HG03521 (cell line): Measurements from ENCODE around the gene PPFIBP2.
"Not testable (repeated sequence)": the region's sequence is repeated elsewhere in the genome, so short reads cannot be mapped to it uniquely, and the experiment has no call there.

Experiments used
- ATAC-seq: cut with Tn5 transposase; IDR thresholded peaks from one replicate; pipeline ENCODE4 v1.9.1; 2021; ENCODE audit warnings: mild to moderate bottlenecking, moderate library complexity; ENCODE audit not compliant: unreplicated experiment

Gene PPFIBP2

GRCh38 chr11:7655253-7656217, 141.7 kb downstream of the PPFIBP2 start:
- no peak for ATAC-seq

- no peak for ATAC-seq
These were observed 142.9 kb downstream of the PPFIBP2 start for GRCh38 chr11:7656704-7657103.

DNA sequence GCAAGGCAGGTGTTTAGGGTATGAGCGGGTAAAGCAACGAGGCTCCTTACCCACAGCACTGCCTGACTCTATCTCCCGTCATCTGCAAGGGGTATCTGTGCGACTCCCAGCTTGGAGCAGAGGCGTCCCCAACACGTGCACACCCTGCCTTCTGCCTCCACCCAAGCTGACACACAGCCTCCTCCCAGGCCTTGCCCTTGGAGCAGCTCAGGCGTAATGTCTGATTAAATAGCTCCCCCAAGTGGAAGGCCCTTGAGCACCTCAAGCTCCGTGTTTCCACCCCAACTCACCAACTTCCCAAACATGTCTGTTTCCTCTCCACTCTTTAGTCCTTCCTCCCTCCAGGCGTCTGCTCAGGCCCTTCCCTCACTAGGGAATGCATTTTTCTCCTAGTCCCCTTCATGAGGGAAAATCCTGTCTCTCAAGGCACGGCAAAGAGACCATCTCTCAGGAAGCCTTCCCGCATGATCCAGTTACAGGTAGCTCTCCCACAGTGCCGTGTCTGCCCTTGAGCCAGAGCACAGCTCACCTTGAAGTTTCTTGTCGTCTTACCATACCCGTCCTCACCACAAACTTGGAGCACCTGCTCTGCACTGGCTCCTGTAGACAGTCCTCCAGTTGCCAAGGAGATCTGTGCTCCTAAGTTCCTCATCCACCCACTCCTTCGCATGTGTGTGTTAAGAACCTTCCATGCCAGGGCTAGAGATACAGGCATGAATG, 143.7 kb downstream of the PPFIBP2 start:
- ATAC-seq = no peak

DNA sequence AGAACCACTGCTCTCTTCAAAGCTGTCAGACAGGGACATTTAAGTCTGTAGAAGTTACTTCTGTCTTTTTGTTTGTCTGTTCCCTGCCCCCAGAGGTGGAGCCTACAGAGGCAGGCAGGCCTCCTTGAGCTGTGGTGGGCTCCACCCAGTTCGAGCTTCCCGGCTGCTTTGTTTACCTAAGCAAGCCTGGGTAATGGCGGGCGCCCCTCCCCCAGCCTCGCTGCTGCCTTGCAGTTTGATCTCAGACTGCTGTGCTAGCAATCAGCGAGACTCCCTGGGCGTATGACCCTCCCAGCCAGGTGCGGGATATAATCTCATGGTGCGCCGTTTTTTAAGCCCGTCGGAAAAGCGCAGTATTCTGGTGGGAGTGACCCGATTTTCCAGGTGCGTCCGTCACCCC, 149.7 kb downstream of the PPFIBP2 start:
- not testable (repeated sequence) for ATAC-seq

GRCh38 chr11:7664867-7665266, 151.1 kb downstream of the PPFIBP2 start:
- no peak for ATAC-seq

DNA sequence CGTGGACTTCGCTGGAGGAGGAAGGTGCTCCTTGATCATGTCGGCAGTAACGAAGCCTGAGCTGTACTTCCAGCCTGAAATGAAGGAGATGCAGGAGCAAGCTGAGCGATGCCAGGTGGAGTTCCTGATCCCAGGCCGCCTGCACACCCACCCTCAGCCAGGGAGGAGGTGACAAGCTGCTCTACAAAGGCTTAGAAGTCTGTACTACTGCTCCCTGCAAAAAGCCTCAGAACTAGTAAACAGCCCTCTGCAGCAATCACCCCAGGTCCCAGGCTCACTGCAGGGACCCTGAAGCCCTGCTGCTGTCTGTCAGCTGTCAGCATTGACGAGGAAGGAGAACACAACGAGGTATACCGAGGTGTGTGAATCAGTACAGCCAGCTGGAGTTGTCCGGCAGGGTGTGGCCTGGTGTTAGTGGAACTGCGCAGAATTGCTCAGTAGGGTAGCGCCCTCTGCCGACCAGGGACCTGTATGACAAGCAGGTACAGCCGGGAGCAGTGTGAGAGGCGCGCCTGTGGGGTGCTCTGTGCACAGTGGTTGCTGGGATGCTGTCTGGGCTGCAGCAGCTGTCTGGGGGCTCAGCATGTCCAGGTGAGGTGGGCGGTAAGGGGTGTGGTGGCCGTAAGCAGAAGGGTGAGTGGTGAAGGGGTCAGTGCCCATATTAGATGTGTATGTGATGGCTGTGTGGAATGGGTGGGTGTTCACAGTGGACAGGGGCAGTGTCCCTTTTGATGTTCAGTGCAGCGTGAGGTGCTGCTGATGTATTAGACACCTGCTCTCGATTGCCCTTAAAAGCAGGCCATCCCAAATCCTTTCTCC, 151.9 kb downstream of the PPFIBP2 start:
- peak; percentile 98 for ATAC-seq

DNA sequence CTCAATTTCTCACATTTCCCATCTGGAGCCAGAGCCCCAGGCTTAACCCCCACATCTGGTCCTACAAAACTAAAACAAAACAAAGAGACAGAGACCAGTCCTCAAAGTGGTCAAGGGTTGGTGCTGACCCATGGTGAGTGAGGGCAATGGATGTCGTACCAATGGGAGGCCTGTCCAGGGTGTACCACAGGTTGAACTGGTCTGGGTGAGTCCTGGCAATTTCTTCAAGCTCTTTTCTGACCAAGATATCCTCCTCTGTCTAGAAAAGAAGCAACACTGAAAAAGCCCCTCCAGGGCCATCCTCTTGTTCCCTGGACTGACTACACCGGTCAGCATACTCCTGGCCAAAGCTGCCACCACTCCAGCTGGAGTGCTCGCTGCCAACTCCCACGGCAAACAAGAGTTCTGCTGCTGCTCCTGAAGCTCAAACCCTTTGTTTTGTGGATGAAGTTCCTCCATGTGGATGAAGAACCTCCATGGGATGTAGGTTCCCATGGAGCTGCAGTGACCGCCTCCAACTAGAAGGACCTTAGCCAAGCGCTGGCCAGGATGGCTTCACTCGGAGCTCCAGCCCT, 152.6 kb downstream of the PPFIBP2 start:
- ATAC-seq = no peak

DNA sequence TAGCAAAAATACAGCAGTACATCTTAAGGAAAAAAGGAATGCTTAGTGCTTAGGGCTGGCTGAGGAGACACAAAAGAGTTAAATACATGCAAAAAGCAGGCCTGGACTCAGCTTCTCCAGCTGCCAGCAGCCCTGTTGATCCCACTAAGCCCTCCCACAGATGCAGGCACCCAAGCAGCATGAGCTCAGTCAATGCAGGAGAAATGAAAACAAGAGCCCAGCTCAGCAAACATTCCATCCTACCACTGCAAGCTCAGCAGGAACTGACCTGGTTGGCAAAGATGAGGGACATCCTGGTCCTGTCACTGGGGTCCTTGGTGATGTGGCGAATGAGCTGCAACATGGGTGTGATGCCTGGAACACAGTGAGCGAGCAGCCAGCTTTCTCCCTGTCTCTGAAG, 153.7 kb downstream of the PPFIBP2 start:
- ATAC-seq = no peak

DNA sequence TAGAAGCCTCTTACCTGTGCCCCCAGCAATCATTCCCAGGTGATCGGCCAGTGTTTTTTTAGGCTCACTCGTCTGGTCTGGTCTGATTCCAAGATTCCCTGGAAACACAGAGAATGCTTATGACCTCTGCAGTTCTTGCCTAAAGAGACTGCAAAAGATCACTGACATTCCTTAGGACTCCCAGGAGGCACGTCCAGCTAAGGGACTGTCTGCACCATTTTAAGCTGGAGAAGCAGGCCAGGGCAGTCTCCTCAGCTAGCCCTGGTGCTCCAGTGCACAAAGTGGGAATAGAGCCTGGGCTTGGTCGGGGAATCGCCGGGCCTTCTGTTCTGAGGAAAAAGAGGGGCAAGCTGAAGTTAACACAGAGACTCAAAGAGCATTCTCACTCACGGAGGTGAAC, 154.7 kb downstream of the PPFIBP2 start:
- ATAC-seq = no peak

DNA sequence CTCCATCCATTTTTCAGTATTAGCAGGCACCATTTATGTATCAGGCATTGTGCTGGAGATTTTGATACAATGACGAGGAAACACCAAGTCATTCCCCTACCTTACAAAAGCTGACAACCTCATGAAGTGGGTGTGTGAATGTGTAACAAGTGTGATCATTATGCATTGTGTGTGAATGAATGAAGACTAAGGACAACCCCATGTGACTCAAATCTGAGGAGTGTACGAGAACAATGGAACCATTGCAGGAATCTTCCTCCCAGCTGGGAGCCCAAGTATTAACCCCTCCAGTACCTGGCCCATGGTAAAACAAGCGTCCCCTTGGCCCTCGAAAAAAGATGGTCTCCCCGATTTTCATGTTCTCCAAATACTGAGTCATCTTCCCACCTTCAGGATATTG, 155.1 kb downstream of the PPFIBP2 start:
- ATAC-seq = no peak

DNA sequence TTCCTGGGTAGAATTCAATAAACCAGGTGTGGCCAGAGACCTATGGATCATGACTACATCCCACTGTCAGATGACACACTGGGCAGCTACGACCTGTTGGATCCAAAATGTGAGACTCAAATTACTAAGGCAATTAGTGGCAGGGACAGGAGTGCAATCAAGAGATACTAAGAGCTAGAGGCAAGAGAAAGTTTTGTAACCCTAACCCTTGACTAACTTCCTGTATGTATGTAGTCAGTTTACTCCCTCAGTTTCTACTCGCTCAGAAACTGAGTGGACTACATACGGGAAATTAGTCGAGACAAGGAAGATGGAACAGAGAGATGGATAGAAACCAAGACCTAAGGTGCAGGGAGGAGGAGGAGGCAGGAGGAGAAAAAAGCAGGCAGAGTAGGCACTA, 156.8 kb downstream of the PPFIBP2 start:
- no peak for ATAC-seq

DNA sequence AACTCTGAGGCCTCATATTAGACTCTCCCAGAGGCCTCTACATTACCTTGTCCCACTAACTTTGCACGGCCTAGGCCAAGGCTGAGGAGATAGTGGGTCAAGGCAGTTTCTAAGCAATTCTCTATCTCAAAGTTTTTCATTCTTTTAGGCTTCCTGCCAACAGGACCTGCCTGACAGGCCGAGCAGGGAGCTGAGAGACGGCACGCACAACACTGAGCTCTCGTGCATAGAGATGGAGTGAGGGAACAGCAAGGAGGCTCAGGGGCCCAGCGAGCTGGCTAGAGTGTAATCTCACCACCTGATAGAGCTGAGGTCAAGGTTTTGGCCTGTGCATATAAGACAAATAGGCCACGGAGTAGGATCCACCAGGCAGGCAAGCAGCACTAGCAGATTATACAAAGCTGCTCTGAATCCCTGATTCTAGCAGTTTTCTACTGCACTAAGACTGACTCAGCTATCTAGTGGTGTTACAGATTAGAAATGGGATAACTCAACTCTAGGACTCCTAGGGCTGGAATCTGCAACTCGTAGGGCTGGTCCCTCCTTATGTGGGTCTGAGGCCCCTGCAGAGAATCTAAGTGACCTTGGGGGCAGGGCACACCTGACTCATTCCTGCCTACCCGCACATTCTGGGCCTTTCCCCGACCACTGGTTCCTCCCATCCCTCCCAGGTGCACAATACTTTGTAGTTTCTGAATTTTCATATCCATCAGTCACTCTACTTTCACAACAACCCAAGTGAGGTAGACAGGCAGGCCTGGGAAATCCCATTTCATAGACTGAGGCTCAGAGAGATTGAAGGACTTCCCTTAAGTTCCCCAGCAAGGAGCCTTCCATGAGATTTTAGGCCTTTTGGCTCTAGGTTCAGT, 157.8 kb downstream of the PPFIBP2 start:
- peak; percentile 35 for ATAC-seq

- ATAC-seq = no peak
These were observed 158.6 kb downstream of the PPFIBP2 start for GRCh38 chr11:7672276-7672959.

GRCh38 chr11:7672960-7673723, 159.3 kb downstream of the PPFIBP2 start, which contains the start of gene CYB5R2:
CYB5R2 (minus strand) TSS chr11:7673500; CDS start chr11:7672825, 675 bp downstream.
- no peak for ATAC-seq

DNA sequence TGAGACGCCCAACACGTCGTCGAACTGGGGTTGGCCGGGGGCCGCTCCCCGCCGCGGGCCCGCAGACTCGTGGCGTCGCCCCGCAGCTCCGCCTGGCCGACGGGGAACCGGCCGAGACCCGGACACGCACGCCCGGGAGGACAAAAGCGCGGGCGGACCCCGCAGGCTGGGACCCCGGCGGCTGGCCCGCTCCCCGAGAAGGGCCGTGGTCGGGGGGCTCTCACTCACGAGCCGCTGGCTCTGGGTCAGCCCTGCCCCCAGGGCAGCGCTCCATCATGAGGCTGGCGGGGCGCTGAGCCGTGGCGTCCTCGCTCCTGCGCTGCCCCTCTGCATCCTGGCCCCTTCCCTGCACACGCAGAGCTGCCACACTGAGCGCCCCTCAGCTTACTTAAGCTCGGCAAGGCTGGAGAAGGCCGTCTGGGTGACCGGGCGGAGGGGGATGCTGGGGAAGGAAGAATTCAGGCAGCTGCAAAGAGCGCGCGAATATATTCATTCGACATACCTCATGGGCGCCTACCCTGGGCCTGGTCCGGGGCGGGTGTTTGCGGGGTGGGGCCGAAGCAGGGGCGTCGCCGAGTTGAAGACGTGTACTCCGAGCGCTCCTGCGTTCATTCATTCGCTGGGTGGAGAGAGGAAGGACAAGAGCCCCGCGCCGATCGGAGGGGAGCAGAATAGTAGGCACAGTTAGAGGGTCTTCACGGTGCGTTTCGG, 160.1 kb downstream of the PPFIBP2 start:
- ATAC-seq = no peak

DNA sequence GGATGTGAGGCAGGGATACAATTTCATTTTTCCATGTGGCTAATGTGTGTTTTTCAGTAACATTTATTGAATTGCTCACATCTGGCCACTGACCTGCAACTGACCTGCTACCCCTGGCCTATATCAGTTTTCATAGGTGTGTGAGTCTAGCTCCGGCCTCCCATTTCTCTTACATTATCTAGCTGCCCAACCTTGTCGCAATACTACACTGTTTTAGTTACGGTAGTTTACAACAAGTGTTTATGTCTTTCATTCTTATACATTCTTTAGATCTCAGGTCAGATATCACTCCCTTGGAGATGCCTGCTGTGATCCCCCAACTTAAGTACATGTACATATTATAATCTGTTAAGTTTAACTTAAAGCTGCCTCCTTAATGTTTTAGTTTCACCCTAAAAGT, 161.8 kb downstream of the PPFIBP2 start:
- ATAC-seq = no peak

GRCh38 chr11:7677071-7677470, 163.3 kb downstream of the PPFIBP2 start:
- ATAC-seq = no peak

DNA sequence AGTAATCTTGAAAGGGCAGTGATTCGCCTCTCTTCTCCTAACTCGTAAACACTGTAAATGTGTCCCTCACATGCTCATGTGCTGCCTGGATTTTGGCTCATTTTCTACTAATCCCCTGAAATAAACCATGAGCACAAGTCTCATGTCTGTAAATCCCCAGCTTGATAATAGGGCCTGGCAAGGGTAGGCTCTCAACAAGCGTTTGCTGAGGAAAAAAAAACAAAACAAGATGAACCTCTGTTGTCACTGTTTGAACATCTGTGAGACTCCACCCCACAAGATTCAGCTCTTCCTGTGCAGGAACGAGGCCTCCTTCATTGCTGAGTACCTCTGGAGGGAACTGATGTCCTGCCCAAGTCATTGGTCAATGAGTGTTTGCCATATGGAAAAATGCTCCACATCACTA, 164.0 kb downstream of the PPFIBP2 start:
- no peak for ATAC-seq
